ENCODE results near the gene LORICRIN.

Gene LORICRIN

GRCh38 chr1:153253693-153254092 lies 5.8 kb upstream of the LORICRIN start:
- H3K36me3 ChIP-seq (ENCODE audit: low read length), result no peaks in the 10 kb centered on the region
- no peaks in the 10 kb centered on the region for H3K9me2 ChIP-seq (replicated peaks; ENCODE audit: insufficient read depth, low read length)
- H2AFZ ChIP-seq (ENCODE audit: low read depth, low read length, severe bottlenecking), result no peak overlapping the region
- no peaks in the 10 kb centered on the region for H4K20me1 ChIP-seq (ENCODE audit: low read depth, low read length)
- H3K27ac ChIP-seq (ENCODE audit: low read depth, low read length), result no peak overlapping the region
- H3K4me2 ChIP-seq (ENCODE audit: low read depth, low read length, poor library complexity, severe bottlenecking), result no peak overlapping the region
- H3K9me3 ChIP-seq (ENCODE audit: insufficient read depth, low read length), result no peaks in the 10 kb centered on the region
- no peaks in the 10 kb centered on the region for H3F3A ChIP-seq (ENCODE audit: insufficient read depth)
- TF ChIP-seq CTCF (IDR thresholded peaks at IDR 0.05; ENCODE audit: insufficient read depth, low read length, poor library complexity, severe bottlenecking) (no peak), EZH2phosphoT487 (conservative IDR thresholded peaks at IDR 0.05; ENCODE audit: low read length) (no peak)
- H3K4me3 ChIP-seq (ENCODE audit: insufficient read depth, low read length, poor library complexity, severe bottlenecking), result no peak overlapping the region
- no peaks in the 10 kb centered on the region for H3K27me3 ChIP-seq (ENCODE audit: low read length)
- H3K79me2 ChIP-seq (ENCODE audit: insufficient read depth, low read length), result no peaks in the 10 kb centered on the region
- no peak overlapping the region for H3K9ac ChIP-seq (ENCODE audit: low read length)

- H3K9me3 ChIP-seq (ENCODE audit: insufficient read depth, low read length), result no peaks in the 10 kb centered on the region
- no peaks in the 10 kb centered on the region for H3K27me3 ChIP-seq (ENCODE audit: low read length)
- H3K36me3 ChIP-seq (ENCODE audit: low read length), result no peaks in the 10 kb centered on the region
- H3K9me2 ChIP-seq (replicated peaks; ENCODE audit: insufficient read depth, low read length), result no peaks in the 10 kb centered on the region
- H3F3A ChIP-seq (ENCODE audit: insufficient read depth), result no peaks in the 10 kb centered on the region
- no peak for TF ChIP-seq CTCF (IDR thresholded peaks at IDR 0.05; ENCODE audit: insufficient read depth, low read length, poor library complexity, severe bottlenecking)
- no peak for TF ChIP-seq EZH2phosphoT487 (conservative IDR thresholded peaks at IDR 0.05; ENCODE audit: low read length)
- no peaks in the 10 kb centered on the region for H4K20me1 ChIP-seq (ENCODE audit: low read depth, low read length)
- no peak overlapping the region for H3K27ac ChIP-seq (ENCODE audit: low read depth, low read length)
- no peaks in the 10 kb centered on the region for H3K79me2 ChIP-seq (ENCODE audit: insufficient read depth, low read length)
- H3K4me3 ChIP-seq (ENCODE audit: insufficient read depth, low read length, poor library complexity, severe bottlenecking), result no peak overlapping the region
- H2AFZ ChIP-seq (ENCODE audit: low read depth, low read length, severe bottlenecking), result no peak overlapping the region
- no peak overlapping the region for H3K9ac ChIP-seq (ENCODE audit: low read length)
- H3K4me2 ChIP-seq (ENCODE audit: low read depth, low read length, poor library complexity, severe bottlenecking), result no peak overlapping the region
Observed at GRCh38 chr1:153260585-153261280, 1.2 kb downstream of the LORICRIN start.

- TF ChIP-seq EZH2phosphoT487 (conservative IDR thresholded peaks at IDR 0.05; ENCODE audit: low read length) (no peak), CTCF (IDR thresholded peaks at IDR 0.05; ENCODE audit: insufficient read depth, low read length, poor library complexity, severe bottlenecking) (no peak)
- no peaks in the 10 kb centered on the region for H3K27me3 ChIP-seq (ENCODE audit: low read length)
- no peaks in the 10 kb centered on the region for H3K79me2 ChIP-seq (ENCODE audit: insufficient read depth, low read length)
- H3K4me2 ChIP-seq (ENCODE audit: low read depth, low read length, poor library complexity, severe bottlenecking), result peak overlapping the region; percentile 14
- no peaks in the 10 kb centered on the region for H3F3A ChIP-seq (ENCODE audit: insufficient read depth)
- H3K9me3 ChIP-seq (ENCODE audit: insufficient read depth, low read length), result no peaks in the 10 kb centered on the region
- H4K20me1 ChIP-seq (ENCODE audit: low read depth, low read length), result no peaks in the 10 kb centered on the region
- no peaks in the 10 kb centered on the region for H3K9me2 ChIP-seq (replicated peaks; ENCODE audit: insufficient read depth, low read length)
- no peak overlapping the region for H2AFZ ChIP-seq (ENCODE audit: low read depth, low read length, severe bottlenecking)
- H3K36me3 ChIP-seq (ENCODE audit: low read length), result no peaks in the 10 kb centered on the region
- no peak overlapping the region for H3K4me3 ChIP-seq (ENCODE audit: insufficient read depth, low read length, poor library complexity, severe bottlenecking)
- H3K27ac ChIP-seq (ENCODE audit: low read depth, low read length), result no peak overlapping the region
- H3K9ac ChIP-seq (ENCODE audit: low read length), result no peak overlapping the region
Observed at GRCh38 chr1:153261281-153262069, 2.0 kb downstream of the LORICRIN start.

Data from SU-DHL-6 (cell line).